ENCODE data around the gene SLC6A12. TPM values are rescaled to one million over a fixed set of nuclear protein-coding genes. Genes with fewer than 3 reads are reported as not detected.
"Not testable (repeated sequence)": the region's sequence is repeated elsewhere in the genome, so short reads cannot be mapped to it uniquely, and the experiment has no call there.

The SLC6A12 gene
- total and polyA plus RNA-seq, 10 donors, result 0.35 to 3.1 (median 1.8) TPM

DNA sequence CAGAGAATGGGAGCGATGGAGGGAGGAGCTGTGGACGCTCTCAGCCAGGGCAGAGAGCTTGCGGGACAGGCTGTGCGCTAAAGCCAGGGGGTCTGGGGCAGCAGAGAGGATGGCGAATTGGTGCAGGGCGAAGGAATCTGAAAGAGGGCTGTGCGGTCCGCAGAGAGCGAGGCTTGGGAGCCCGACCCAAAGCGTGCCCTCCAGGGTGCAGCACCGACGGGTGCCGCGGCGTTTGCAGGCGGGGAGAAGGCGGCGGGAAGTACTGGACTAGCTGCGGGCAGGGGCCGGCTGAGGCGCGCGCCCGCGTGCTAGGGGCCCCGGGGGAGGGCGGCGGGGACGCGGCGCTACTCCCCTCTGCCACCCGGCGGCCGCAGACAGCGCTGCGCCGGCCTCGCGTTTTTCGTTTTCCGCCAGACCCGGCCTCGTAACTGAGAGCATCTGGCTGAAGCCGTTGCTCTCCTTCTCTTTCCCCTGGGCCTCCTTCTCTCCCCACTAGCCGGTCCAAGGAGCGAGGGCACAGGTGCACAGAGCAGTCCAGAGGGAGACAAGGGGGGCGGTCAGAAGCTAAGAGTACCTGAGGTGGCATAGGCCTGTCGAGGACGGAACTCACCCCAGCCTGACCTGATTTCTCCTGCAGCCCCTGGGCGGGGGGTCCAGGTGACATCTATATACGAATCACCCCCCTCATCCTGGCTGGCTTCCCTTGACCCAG, 24.9 kb downstream of the SLC6A12 start:
- no peak overlapping the region for H3K27ac ChIP-seq
- peak in 1 of 3 donors; percentile 21 for TF ChIP-seq POLR2AphosphoS5 (IDR thresholded peaks at IDR 0.05)
- TF ChIP-seq, protein P1, sequence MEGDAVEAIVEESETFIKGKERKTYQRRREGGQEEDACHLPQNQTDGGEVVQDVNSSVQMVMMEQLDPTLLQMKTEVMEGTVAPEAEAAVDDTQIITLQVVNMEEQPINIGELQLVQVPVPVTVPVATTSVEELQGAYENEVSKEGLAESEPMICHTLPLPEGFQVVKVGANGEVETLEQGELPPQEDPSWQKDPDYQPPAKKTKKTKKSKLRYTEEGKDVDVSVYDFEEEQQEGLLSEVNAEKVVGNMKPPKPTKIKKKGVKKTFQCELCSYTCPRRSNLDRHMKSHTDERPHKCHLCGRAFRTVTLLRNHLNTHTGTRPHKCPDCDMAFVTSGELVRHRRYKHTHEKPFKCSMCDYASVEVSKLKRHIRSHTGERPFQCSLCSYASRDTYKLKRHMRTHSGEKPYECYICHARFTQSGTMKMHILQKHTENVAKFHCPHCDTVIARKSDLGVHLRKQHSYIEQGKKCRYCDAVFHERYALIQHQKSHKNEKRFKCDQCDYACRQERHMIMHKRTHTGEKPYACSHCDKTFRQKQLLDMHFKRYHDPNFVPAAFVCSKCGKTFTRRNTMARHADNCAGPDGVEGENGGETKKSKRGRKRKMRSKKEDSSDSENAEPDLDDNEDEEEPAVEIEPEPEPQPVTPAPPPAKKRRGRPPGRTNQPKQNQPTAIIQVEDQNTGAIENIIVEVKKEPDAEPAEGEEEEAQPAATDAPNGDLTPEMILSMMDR (IDR thresholded peaks at IDR 0.05 in 8 of 11, conservative IDR thresholded peaks at IDR 0.05 in 3 of 11), result peak in 8 of 11 experiments; percentile 22 to 76 (median 67)
- no peak for TF ChIP-seq POLR2A (IDR thresholded peaks at IDR 0.05)
- DNase-seq, result peak; percentile 78
- intact Hi-C loops (cut with DNase I; ENCODE audit: low total_unique reads), result no loop called here
- peak overlapping the region in 5 of 8 donors; percentile 33 to 71 (median 42) for H3K4me3 ChIP-seq
- no peaks in the 10 kb centered on the region for H3K36me3 ChIP-seq
- WGBS, 5 donors, result 8 to 18% (median 12%) methylated on average over 32 to 52 of the region's 52 CpGs
- peaks cover 0 to 77% (median 15%) of the 10 kb centered on the region in 7 donors for H3K27me3 ChIP-seq (replicated peaks in 1 of 7)
- H3K9me3 ChIP-seq, result no peaks in the 10 kb centered on the region
- peaks cover 0 to 18% (median 10%) of the 10 kb centered on the region in 6 donors for H3K4me1 ChIP-seq

DNA sequence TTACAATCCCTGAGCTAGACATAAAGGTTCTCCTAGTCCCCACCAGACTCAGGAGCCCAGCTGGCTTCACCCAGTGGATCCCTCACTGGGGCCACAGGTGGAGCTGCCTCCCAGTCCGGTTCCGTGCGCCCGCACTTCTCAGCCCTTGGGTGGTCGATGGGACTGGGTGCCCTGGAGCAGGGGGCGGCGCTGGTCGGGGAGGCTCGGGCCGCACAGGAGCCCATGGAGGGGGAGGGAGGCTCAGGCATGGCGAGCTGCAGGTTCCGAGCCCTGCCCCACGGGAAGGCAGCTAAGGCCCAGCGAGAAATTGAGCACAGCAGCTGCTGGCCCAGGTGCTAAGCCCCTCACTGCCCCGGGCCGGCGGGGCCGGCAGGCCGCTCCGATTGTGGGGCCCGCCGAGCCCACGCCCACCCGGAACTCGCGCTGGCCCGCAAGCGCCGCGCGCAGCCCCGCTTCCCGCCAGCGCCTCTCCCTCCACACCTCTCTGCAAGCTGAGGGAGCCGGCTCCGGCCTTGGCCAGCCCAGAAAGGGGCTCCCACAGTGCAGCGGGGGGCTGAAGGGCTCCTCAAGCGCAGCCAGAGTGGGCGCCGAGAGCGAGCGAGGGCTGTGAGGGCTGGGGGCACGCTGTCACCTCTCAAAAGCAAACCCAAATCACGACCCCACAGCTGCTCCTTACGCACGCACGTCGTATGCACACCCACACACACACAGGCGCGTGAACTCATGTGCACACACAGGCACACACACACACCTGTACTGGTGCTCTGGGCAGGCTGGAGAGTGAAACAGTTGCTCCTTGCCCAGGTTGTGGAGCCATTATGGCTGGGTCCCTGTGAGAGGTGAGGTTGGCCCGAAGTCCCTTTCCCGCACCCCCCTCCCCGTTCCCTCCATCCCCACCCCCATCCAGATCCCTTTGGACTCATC, 25.7 kb downstream of the SLC6A12 start:
- intact Hi-C loops (cut with DNase I; ENCODE audit: low total_unique reads); DNase-seq; H3K27ac ChIP-seq; H3K9me3 ChIP-seq; H3K36me3 ChIP-seq: not testable (repeated sequence)
- Histone ChIP-seq H3K27me3 (replicated peaks in 1 of 7) (peaks cover 0 to 70% (median 15%) of the 10 kb centered on the region in 7 donors), H3K4me1 (peaks cover 0 to 18% (median 10%) of the 10 kb centered on the region in 6 donors), H3K4me3 (peak overlapping the region in 5 of 8 donors; percentile 33 to 71 (median 42))
- 45 to 86% (median 68%) methylated on average over 34 to 53 of the region's 53 CpGs for WGBS, 5 donors

DNA sequence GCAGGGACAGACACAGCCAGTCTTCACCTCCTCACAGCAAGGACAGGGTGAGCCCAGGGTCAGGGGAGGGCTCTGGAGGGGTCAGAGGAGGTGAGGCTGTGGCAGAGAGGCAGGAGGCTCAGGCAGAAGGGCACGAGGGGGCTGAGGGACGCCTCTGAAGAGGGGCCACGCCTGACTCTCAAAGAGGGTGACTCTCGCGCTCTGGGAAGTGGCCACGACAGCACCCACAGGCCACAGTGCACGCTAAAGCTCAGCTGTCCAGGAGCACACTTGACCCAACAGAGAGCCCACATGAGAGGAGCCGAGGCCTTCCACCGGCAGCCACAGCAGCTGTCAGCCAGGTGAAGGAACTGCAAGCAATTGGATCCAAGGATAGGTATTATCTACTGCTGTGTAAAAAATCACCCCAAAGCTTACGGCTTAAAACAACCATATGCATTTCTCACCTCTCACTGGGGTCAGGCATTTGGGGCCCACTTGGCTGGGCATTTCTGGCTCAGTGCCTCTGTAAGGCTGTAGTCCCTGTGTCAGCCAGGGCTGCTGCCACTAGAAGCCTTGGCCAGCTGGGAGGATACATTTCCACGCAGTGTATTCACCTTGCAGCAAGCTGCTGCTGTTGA, 27.8 kb downstream of the SLC6A12 start:
- H3K27me3 ChIP-seq (replicated peaks in 1 of 7), result peaks cover 0 to 65% (median 15%) of the 10 kb centered on the region in 7 donors
- DNase-seq, result no peak
- no peak overlapping the region for H3K27ac ChIP-seq
- peaks cover 0 to 19% (median 10%) of the 10 kb centered on the region in 6 donors for H3K4me1 ChIP-seq
- 80 to 86% (median 85%) methylated on average over 9 to 11 of the region's 11 CpGs for WGBS, 5 donors
- TF ChIP-seq, protein P1 (IDR thresholded peaks at IDR 0.05 in 8 of 11, conservative IDR thresholded peaks at IDR 0.05 in 3 of 11), result no peak
- no peak for TF ChIP-seq POLR2A (IDR thresholded peaks at IDR 0.05)
- no peak for TF ChIP-seq POLR2AphosphoS5 (IDR thresholded peaks at IDR 0.05)
- no peaks in the 10 kb centered on the region for H3K36me3 ChIP-seq
- intact Hi-C loops (cut with DNase I; ENCODE audit: low total_unique reads), result no loop called here
- H3K4me3 ChIP-seq, result no peak overlapping the region
- H3K9me3 ChIP-seq, result no peaks in the 10 kb centered on the region

DNA sequence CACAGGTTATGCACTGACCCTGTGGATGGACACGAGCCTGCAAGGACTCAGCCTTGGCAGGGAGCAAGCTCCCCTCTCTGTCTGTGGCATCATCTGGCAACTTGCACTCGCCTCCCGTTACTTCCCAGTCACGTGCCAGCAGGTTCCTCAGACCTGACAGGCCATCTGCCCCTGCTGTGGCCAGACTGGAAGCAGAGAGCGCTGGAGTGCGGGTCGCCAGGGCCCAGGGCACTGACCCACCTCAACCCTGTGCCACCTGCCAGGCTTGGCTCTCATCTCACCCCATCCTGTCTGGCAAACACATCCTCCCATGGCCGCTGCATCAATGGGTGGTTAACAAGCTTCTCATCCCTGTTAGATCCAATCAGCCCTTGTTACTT, 28.4 kb downstream of the SLC6A12 start:
- WGBS, 5 donors, result 59 to 79% (median 70%) methylated on average over 8 of the region's 8 CpGs
- Histone ChIP-seq H3K27me3 (replicated peaks in 1 of 7) (peaks cover 0 to 63% (median 15%) of the 10 kb centered on the region in 7 donors), H3K27ac (no peak overlapping the region), H3K36me3 (no peaks in the 10 kb centered on the region), H3K9me3 (no peaks in the 10 kb centered on the region), H3K4me3 (no peak overlapping the region), H3K4me1 (peaks cover 0 to 25% (median 13%) of the 10 kb centered on the region in 6 donors)
- DNase-seq, result no peak
- intact Hi-C loops (cut with DNase I; ENCODE audit: low total_unique reads), result no loop called here
- TF ChIP-seq POLR2A (IDR thresholded peaks at IDR 0.05) (no peak), POLR2AphosphoS5 (IDR thresholded peaks at IDR 0.05) (no peak)
- TF ChIP-seq, protein P1 (IDR thresholded peaks at IDR 0.05 in 8 of 11, conservative IDR thresholded peaks at IDR 0.05 in 3 of 11), result no peak

All from spleen (tissue), 11 donors.